ENCODE measurements around the gene RRP12.

Gene RRP12

GRCh38 chr10:97327348-97328294, 73.5 kb downstream of the RRP12 start:
- intact Hi-C loops (cut with DNase I): no loop called here
- DNase-seq: no peak

GRCh38 chr10:97325754-97326153, 75.4 kb downstream of the RRP12 start:
- intact Hi-C loops (cut with DNase I): no loop called here
- DNase-seq: peak in 39 of 42 donors; percentile 22 to 92 (median 62)

GRCh38 chr10:97323501-97323900, 77.6 kb downstream of the RRP12 start:
- no peak for DNase-seq
- intact Hi-C loops (cut with DNase I): no loop called here

- peak in 13 of 42 donors; percentile 11 to 66 (median 43) for DNase-seq
- intact Hi-C loops (cut with DNase I): no loop called here
These were observed 79.3 kb downstream of the RRP12 start for GRCh38 chr10:97321804-97322190.

GRCh38 chr10:97321032-97321803, 79.9 kb downstream of the RRP12 start:
- intact Hi-C loops (cut with DNase I): no loop called here
- DNase-seq: peak in 39 of 42 donors; percentile 31 to 83 (median 65)

- DNase-seq: peak in 32 of 42 donors; percentile 8 to 67 (median 42)
- intact Hi-C loops (cut with DNase I): no loop called here
These were observed 80.6 kb downstream of the RRP12 start for GRCh38 chr10:97320480-97321031.

- intact Hi-C loops (cut with DNase I): loop anchor here (1.0 kb wide), 1 partner anchor 14 kb away; the partner anchor contains the start of gene FRAT2
These were observed 81.3 kb downstream of the RRP12 start for GRCh38 chr10:97319671-97320479.

GRCh38 chr10:97318772-97319651, 82.1 kb downstream of the RRP12 start, which contains the start of gene FRAT1:
FRAT1 (plus strand) TSS chr10:97319271; CDS start chr10:97319454, 183 bp downstream.
- intact Hi-C loops (cut with DNase I): loop anchor here (1.0 kb wide), 1 partner anchor 15 kb away; the partner anchor contains the start of gene FRAT2
- DNase-seq: peak; percentile 78 to 96 (median 91)

More at GRCh38 chr10:97319671-97320479, 81.3 kb downstream of the RRP12 start:
- peak; percentile 28 to 83 (median 68) for DNase-seq

- no peak for DNase-seq
- intact Hi-C loops (cut with DNase I): no loop called here
These were observed 86.5 kb downstream of the RRP12 start for GRCh38 chr10:97314671-97315070.

- intact Hi-C loops (cut with DNase I): no loop called here
- DNase-seq: no peak
These were observed 88.2 kb downstream of the RRP12 start for GRCh38 chr10:97312897-97313296.

GRCh38 chr10:97311111-97311626, 90.0 kb downstream of the RRP12 start:
- intact Hi-C loops (cut with DNase I): no loop called here
- no peak for DNase-seq

GRCh38 chr10:97307866-97308780, 93.0 kb downstream of the RRP12 start:
- intact Hi-C loops (cut with DNase I): no loop called here
- DNase-seq: no peak

GRCh38 chr10:97307441-97307840, 93.7 kb downstream of the RRP12 start:
- intact Hi-C loops (cut with DNase I): no loop called here
- DNase-seq: no peak
